Prostate gland (tissue), 2 donors: ENCODE measurements around the gene PLCB3.

Source experiments
- CTCF ChIP-seq, 4 experiments: fragments of 200-600 bp in 2 of 4; fragments of 450-650 bp in 2 of 4; sonication (generic) in 2 of 4; IDR thresholded peaks; 1 replicate in 3 of 4; 2 replicates in 1 of 4; pipeline ENCODE4 v1.5.1; 2016 to 2019; ENCODE audit warnings: antibody characterized with exemption in 4 of 4, mild to moderate bottlenecking in 2 of 4, moderate library complexity in 2 of 4
- POLR2AphosphoS5 ChIP-seq: sonication (generic); formaldehyde crosslinking; IDR thresholded peaks from one replicate; pipeline ENCODE4 v1.6.1; 2017; ENCODE audit warnings: antibody characterized with exemption

- TF ChIP-seq CTCF (IDR thresholded peaks at IDR 0.05) (no peak), POLR2AphosphoS5 (no peak)
Measured at GRCh38 chr11:64292460-64293254, 41.3 kb downstream of the PLCB3 start.
